ENCODE data around the gene CEP131.

DNA sequence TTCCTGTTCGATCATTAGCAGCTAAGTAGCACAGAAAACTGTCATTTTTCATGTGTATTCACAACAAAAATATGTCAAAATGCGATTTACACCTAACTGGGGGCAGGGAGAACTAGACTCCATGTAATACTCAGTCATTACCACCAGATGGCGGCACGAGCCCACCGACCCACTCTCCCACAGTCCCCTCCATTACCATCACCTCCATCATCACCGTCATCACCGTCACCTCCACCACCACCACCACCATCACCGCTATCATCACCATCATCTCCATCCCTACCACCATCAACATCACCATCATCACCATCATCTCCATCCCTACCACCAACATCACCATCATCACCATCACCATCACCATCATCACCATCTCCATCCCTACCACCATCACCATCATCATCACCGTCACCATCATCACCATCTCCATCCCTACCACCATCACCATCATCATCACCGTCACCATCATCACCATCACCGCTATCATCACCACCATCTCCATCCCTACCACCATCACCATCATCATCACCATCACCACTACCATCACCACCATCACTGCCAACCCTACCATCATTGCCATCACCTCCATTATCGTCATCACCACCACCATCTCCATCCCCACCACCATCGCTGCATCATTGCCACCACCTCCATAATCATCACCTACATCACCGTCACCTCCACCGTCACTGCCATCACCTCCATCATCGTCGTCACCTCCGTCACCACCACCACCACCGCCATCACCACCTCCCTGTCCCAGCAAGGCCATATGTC is 30.8 kb upstream of the CEP131 start:
- TF ChIP-seq, protein P1, sequence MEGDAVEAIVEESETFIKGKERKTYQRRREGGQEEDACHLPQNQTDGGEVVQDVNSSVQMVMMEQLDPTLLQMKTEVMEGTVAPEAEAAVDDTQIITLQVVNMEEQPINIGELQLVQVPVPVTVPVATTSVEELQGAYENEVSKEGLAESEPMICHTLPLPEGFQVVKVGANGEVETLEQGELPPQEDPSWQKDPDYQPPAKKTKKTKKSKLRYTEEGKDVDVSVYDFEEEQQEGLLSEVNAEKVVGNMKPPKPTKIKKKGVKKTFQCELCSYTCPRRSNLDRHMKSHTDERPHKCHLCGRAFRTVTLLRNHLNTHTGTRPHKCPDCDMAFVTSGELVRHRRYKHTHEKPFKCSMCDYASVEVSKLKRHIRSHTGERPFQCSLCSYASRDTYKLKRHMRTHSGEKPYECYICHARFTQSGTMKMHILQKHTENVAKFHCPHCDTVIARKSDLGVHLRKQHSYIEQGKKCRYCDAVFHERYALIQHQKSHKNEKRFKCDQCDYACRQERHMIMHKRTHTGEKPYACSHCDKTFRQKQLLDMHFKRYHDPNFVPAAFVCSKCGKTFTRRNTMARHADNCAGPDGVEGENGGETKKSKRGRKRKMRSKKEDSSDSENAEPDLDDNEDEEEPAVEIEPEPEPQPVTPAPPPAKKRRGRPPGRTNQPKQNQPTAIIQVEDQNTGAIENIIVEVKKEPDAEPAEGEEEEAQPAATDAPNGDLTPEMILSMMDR (IDR thresholded peaks at IDR 0.05 in 4 of 5, conservative IDR thresholded peaks at IDR 0.05 in 1 of 5) = peak; percentile 82 to 92 (median 87)
- no peak for TF ChIP-seq POLR2A (IDR thresholded peaks at IDR 0.05)
